Fibroblast of skin of scalp (primary cell): Measurements from ENCODE around the gene DAND5. TPM values are rescaled to one million over a fixed set of nuclear protein-coding genes. Genes with fewer than 3 reads are reported as not detected.
A peak's percentile ranks its signal among the peaks of the same experiment; 100 is the strongest.

ENCODE experiments used
- DNase-seq: peaks from one replicate; pipeline ENCODE4 v3.0.0-alpha.2; 2013
- polyA plus RNA-seq, 2 experiments: library from polyadenylated mRNA; unstranded; fragments of 120-200 nt; gene quantifications; one replicate each; pipeline ENCODE4 v1.2.1, GENCODE V29; 2013; ENCODE audit not compliant: insufficient read length in 2 of 2

DAND5 gene
- 0.13 TPM for polyA plus RNA-seq (2013, experiment 1 of 2; ENCODE audit: insufficient read length)
- 0.21 TPM for polyA plus RNA-seq (2013, experiment 2 of 2; ENCODE audit: insufficient read length)

- DNase-seq, result no peak
Measured at GRCh38 chr19:12969292-12969988, at the start of gene DAND5. Gene DAND5, plus strand, starts transcription at chr19:12969576. Its CDS starts 85 bp downstream, at chr19:12969661.

- DNase-seq, result no peak
Measured at GRCh38 chr19:12921047-12921446, 48.3 kb upstream of the DAND5 start.

- DNase-seq, result no peak
Measured at GRCh38 chr19:12922959-12923358, 46.4 kb upstream of the DAND5 start.

DNA sequence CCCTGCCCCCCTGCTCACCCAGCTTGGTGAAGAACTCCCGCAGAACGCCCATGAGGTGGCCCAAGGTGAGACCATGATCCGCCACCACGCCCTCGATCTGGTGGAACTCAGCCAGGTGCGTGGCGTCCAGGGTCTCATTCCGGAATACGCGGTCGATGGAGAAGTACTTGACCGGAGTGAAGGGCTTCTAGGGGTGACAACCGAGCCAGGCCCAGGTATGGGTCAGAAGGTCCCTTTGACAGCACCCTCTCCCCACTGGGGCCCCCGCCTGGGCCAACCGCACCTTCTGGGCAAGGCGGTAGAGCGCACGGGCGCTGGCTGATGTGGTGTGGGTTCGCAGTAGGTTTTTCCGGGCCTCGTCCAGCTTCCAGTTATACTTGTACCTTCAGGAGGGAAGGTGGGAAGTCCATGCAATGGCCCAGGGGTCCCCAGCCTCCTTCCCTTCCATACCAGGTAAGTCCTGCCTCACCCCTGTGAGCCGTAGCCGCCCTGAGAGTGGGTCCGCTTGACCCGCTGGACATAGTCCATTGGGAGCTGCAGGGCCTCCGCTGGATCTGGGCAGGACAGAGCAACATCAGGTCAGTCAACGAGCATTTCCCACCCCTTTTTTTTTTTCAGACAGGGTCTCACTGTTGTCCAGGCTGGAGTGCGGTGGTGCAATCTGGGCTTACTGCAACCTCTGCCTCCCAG lies 44.6 kb upstream of the DAND5 start:
- no peak for DNase-seq

GRCh38 chr19:12930002-12930645 lies 39.3 kb upstream of the DAND5 start:
- DNase-seq, result no peak

GRCh38 chr19:12932392-12933286 lies 36.7 kb upstream of the DAND5 start:
- no peak for DNase-seq

GRCh38 chr19:12933287-12934072 lies 35.9 kb upstream of the DAND5 start, which contains the start of gene FARSA:
Gene FARSA, minus strand, starts transcription at chr19:12933711. Its CDS starts 15 bp downstream, at chr19:12933696.
- peak; percentile 90 for DNase-seq

- no peak for DNase-seq
Measured at GRCh38 chr19:12935071-12935470, 34.3 kb upstream of the DAND5 start.

DNA sequence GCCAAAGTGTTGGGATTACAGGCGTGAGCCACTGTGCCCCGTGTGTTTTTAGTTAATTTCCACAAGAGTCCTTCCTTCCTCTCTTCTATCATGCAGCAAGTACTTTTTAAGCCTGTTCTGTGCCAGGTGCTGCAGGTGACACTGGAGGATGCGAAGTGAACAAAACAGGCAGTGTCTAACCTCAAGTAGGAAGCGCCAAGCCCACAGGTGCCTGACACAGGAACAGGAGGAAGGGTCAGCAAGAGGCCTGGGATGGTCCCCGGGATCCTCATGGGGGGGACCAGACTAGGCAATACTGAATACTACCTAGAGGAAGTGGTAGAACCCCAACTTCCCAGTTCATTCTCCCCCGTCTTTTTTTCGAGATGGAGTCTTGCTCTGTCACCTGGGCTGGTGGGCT lies 32.8 kb upstream of the DAND5 start:
- DNase-seq, result no peak

DNA sequence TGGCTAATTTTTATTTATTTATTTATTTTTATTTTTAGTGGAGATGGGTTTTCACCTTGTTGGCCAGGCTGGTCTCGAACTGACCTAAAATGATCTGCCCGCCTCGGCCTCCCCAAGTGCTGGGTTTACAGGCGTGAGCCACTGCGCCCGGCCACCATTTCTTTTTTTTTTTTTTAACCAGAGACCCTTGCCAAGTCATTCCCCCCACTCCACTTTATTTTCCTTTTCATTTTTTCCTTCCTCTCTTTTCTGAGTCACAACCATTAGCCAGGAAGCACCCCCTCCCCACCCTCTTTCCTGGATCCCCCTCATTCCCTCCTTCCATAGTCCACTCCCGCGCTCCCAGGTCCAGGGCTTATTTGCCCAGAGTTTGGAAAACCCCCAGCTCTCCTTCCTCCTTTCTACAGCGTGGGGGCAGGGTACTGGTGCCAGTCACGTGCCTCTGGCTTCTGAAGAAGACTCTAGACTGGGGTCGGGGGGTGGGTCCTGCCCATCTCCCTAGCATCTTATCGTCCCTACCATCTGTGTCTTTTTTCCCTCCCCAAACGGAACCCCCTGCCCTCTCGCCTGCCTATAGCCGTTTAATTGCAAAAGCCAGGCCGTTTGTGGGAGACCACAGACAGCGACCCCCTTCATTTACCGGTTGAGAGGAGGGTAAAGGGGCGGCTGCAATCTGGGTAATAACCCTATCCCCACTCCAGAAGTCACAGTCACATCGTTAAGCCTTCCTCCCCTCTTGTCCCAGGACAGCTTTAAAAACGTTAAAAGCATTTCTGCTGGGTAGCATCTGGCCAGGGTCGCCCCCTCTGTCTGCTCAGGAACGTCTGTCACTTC lies 32.1 kb upstream of the DAND5 start:
- DNase-seq, result peak; percentile 34

GRCh38 chr19:12937927-12938778 lies 31.2 kb upstream of the DAND5 start, which contains the start of gene CALR:
Gene CALR, plus strand, starts transcription at chr19:12938609. Its CDS starts 71 bp downstream, at chr19:12938680.
- peak; percentile 100 for DNase-seq

DNA sequence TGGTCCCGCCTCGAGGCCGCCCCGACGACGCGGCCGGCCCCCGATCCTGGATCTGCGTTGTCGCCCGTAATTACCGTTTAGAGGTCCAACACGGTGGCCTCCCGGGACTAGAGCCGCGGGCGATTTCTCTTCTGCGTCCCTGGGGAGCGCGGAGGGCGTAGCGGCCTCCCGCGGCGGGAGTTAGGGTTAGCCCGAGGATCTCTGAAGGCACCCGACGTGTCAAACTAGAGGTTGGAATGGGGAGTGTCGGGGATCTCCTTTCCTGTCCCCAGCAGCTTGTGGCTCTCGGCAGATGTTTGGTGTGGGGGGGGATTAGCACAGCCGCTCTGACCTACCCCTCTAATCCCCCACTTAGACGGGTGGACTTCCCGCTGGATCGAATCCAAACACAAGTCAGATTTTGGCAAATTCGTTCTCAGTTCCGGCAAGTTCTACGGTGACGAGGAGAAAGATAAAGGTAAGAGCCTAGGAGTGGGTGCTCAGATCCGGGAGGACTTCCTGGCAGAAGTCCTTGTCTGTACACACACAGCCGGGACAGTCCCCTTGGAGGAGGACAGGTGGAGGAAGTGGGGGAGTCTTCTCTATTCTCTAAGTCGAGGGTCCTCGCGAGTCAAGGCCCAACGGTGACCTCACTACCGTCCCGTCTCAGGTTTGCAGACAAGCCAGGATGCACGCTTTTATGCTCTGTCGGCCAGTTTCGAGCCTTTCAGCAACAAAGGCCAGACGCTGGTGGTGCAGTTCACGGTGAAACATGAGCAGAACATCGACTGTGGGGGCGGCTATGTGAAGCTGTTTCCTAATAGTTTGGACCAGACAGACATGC lies 30.4 kb upstream of the DAND5 start:
- DNase-seq, result peak; percentile 33

- DNase-seq, result no peak
Measured at GRCh38 chr19:12939975-12940423, 29.4 kb upstream of the DAND5 start.

- DNase-seq, result no peak
Measured at GRCh38 chr19:12940897-12941296, 28.5 kb upstream of the DAND5 start.

GRCh38 chr19:12943437-12944044 lies 25.8 kb upstream of the DAND5 start:
- DNase-seq, result no peak

DNA sequence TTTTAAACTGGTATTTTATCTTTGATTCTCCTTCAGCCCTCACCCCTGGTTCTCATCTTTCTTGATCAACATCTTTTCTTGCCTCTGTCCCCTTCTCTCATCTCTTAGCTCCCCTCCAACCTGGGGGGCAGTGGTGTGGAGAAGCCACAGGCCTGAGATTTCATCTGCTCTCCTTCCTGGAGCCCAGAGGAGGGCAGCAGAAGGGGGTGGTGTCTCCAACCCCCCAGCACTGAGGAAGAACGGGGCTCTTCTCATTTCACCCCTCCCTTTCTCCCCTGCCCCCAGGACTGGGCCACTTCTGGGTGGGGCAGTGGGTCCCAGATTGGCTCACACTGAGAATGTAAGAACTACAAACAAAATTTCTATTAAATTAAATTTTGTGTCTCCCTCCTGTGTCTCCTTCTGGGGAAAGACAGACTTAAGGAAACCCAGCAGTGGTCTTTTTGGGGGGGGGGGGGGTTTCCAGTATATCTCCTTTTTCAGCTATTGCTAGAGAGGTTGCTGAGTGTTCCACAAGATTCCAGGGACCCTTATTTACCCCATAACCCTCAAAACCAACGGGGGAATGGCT lies 25.2 kb upstream of the DAND5 start:
- no peak for DNase-seq

DNA sequence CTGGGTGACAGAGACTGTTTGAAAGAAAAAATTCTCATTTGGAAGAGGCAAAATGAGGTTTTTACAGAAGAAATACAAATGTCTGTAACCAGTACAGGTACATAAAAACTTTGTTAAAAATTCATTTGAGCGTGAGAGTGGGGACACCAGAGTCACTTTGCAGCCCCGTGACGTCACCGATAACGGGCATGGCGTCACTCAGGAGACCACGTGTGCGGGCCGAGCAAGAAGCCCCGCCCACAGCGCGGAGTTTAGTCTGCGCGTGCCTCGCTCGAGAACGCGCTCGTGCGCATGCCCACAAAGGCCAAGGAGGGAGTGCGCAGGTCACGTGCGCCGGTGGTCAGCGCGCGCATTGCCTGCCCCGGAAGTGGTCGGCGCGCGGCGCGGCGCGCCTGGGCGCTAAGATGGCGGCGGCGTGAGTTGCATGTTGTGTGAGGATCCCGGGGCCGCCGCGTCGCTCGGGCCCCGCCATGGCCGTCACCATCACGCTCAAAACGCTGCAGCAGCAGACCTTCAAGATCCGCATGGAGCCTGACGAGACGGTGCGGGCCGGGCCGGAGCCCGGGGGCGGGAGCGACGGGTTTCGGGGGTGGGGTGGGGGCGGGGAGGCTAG lies 23.8 kb upstream of the DAND5 start, which contains the start of gene RAD23A:
RAD23A (plus strand) TSS at position 384 of the 613 bp plus-strand sequence; CDS start at position 471, 87 bp downstream.
- DNase-seq, result peak; percentile 99
